Parathyroid adenoma (tissue), 2 donors: ENCODE results near the gene PGM5.

ENCODE experiments used
- H2AFZ ChIP-seq: fragments of 300-600 bp; sonication (generic); one replicate; pipeline ENCODE4 v1.7.0; 2017; ENCODE audit warnings: antibody characterized with exemption, mild to moderate bottlenecking
- H3K27ac ChIP-seq: fragments of 300-600 bp; sonication (generic); one replicate; pipeline ENCODE4 v1.7.0; 2017
- H3K27me3 ChIP-seq: fragments of 300-600 bp; sonication (generic); one replicate; pipeline ENCODE4 v1.7.0; 2017; ENCODE audit warnings: low read length; ENCODE audit not compliant: control insufficient read depth, insufficient read depth
- H3K36me3 ChIP-seq: fragments of 300-600 bp; sonication (generic); one replicate; pipeline ENCODE4 v1.7.0; 2017; ENCODE audit warnings: low read length; ENCODE audit not compliant: control insufficient read depth, insufficient read depth
- H3K4me1 ChIP-seq: fragments of 300-600 bp; sonication (generic); one replicate; pipeline ENCODE4 v1.7.0; 2017; ENCODE audit warnings: control low read depth
- H3K4me2 ChIP-seq: fragments of 300-600 bp; sonication (generic); one replicate; pipeline ENCODE4 v1.7.0; 2017; ENCODE audit warnings: low read length
- H3K4me3 ChIP-seq: fragments of 300-600 bp; sonication (generic); one replicate; pipeline ENCODE4 v1.7.0; 2017; ENCODE audit warnings: low read depth, low read length
- H3K79me2 ChIP-seq: fragments of 300-600 bp; sonication (generic); one replicate; pipeline ENCODE4 v1.7.0; 2017; ENCODE audit warnings: control low read depth
- H3K9ac ChIP-seq: fragments of 300-600 bp; sonication (generic); one replicate; pipeline ENCODE4 v1.7.0; 2017; ENCODE audit warnings: mild to moderate bottlenecking
- H3K9me3 ChIP-seq: fragments of 300-600 bp; sonication (generic); one replicate; pipeline ENCODE4 v1.7.0; 2017; ENCODE audit warnings: low read length; ENCODE audit not compliant: control insufficient read depth
- TF ChIP-seq, protein P1 (sequence below): fragments of 300-600 bp; sonication (generic); IDR thresholded peaks from one replicate; pipeline ENCODE4 v1.7.0; 2017; ENCODE audit warnings: antibody characterized with exemption, mild to moderate bottlenecking
- donor health status: primary hyperparathyroidism.

The PGM5 gene

DNA sequence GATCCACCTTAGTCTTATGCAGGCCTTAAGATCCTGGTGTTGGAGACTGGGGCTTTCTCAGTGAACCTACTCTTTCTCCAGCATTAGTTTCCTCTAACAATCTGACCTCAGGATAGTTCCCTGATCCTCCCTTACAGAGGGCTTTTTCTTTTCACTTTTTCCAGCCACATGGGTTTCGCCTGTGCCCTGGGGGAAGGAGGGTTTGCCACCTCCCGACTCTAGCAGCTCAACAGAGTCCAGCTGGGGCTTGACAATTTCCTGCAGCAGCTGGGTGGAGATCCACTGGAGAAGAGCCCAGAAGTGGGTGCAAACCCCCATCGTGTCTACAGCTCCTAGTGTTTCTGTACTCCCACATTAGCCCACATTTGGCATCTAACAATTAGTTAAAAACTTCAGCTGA lies 191.8 kb downstream of the PGM5 start:
- TF ChIP-seq, protein P1, sequence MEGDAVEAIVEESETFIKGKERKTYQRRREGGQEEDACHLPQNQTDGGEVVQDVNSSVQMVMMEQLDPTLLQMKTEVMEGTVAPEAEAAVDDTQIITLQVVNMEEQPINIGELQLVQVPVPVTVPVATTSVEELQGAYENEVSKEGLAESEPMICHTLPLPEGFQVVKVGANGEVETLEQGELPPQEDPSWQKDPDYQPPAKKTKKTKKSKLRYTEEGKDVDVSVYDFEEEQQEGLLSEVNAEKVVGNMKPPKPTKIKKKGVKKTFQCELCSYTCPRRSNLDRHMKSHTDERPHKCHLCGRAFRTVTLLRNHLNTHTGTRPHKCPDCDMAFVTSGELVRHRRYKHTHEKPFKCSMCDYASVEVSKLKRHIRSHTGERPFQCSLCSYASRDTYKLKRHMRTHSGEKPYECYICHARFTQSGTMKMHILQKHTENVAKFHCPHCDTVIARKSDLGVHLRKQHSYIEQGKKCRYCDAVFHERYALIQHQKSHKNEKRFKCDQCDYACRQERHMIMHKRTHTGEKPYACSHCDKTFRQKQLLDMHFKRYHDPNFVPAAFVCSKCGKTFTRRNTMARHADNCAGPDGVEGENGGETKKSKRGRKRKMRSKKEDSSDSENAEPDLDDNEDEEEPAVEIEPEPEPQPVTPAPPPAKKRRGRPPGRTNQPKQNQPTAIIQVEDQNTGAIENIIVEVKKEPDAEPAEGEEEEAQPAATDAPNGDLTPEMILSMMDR: no peak
- H3K36me3 ChIP-seq: no peaks in the 10 kb centered on the region
- no peak overlapping the region for H3K4me3 ChIP-seq
- H3K4me2 ChIP-seq: no peak overlapping the region
- H2AFZ ChIP-seq: no peak overlapping the region
- no peaks in the 10 kb centered on the region for H3K4me1 ChIP-seq
- H3K27me3 ChIP-seq: no peaks in the 10 kb centered on the region
- H3K27ac ChIP-seq: no peak overlapping the region
- H3K9me3 ChIP-seq: no peaks in the 10 kb centered on the region
- no peaks in the 10 kb centered on the region for H3K79me2 ChIP-seq
- no peak overlapping the region for H3K9ac ChIP-seq

DNA sequence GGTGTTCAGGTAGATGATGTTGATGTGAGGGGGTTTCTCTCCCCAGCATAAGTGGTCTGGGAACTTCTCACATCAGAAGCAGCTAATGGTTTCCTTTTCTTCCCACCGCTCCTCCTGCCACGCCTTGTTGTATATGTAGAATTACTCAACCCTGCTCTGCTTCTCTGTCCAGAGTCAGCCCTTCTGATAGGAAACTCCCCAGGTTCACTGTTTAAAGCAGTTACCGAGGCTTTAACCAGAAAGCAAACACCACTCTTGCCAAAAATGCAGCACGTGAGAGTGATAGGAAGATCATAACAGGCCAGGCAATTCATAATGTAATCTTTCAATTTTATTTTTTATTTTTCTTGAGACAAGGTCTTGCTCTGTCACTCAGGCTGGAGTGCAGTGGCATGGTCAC lies 194.8 kb downstream of the PGM5 start:
- Histone ChIP-seq H3K4me3 (no peak overlapping the region), H3K4me2 (no peak overlapping the region), H2AFZ (no peak overlapping the region), H3K27ac (no peak overlapping the region), H3K4me1 (no peaks in the 10 kb centered on the region), H3K27me3 (no peaks in the 10 kb centered on the region), H3K36me3 (no peaks in the 10 kb centered on the region), H3K9ac (no peak overlapping the region), H3K9me3 (no peaks in the 10 kb centered on the region), H3K79me2 (no peaks in the 10 kb centered on the region)
- TF ChIP-seq, protein P1: no peak

DNA sequence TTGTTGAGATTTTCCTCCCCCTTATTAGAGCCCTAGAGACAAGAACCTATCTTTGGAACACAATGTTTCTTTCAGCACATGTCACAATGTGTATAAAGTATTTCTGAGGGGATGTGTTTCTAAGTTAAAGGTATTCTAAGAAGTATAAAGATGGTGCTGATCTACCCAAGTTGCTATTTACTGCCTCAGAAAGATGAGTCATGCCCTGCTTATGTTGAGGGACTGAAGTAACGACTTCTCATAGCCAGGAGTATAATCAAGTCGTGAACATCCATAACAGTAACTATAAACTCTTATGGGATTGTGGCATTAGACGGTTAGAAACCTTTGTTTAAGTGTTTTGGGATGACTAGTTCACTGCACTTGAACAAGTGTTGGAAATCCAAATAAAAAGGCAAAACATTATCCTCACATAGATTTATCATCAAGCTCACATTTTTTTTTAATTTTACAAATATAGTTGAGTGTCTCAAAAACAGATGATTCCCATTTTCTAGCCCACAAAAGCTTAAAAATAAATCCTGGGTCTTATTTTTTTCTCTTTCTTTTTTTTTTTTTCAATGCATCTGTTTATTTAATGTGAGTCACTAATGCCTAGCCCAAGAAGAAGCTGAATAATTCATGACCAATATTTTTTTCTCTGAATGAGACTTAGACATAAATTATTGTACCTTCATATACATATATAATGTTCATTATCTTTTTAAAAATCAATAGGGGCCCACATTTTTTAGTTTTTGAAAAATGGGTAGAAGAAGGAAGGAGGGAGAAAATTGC lies 196.5 kb downstream of the PGM5 start:
- Histone ChIP-seq H3K27me3 (no peaks in the 10 kb centered on the region), H3K36me3 (no peaks in the 10 kb centered on the region), H3K4me2 (no peak overlapping the region), H3K4me1 (no peaks in the 10 kb centered on the region), H3K27ac (no peak overlapping the region), H3K9me3 (no peaks in the 10 kb centered on the region), H2AFZ (no peak overlapping the region), H3K79me2 (no peaks in the 10 kb centered on the region), H3K9ac (no peak overlapping the region), H3K4me3 (no peak overlapping the region)
- TF ChIP-seq, protein P1: no peak

DNA sequence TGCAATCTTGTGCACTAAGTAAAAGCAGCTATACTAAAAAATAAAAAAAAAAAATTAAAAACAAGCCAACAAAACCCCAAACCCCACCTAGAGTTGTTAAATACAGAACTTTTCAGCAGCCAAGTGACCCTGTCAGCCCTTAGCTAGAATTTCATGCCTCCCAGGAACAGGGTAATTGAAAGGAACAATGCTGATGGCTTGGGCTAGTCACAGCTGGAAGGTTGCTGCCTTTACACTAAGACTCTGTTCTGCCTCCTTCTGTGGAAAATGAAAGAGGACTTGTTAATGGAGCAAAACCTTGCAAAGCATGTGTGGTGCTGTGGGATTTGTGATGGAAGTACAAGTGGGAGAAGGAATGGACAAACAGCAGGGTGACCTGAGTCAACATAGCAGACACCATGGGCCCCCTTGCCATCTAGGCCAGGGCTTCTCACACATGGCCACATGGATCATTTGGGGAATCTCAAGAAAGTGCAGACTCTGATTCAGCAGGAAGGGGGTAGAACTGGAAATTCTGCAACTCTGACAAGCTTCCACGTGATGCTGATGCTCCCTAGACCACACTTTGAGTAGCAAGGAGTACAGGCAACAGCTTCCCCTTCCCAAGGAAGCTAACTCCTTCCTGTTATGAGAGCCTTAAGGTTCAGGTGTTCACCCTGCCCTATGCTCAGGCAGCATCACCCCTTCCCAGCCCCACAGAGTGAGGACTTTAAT lies 199.2 kb downstream of the PGM5 start:
- H3K36me3 ChIP-seq: no peaks in the 10 kb centered on the region
- H3K4me2 ChIP-seq: no peak overlapping the region
- H3K27ac ChIP-seq: no peak overlapping the region
- no peaks in the 10 kb centered on the region for H3K4me1 ChIP-seq
- TF ChIP-seq, protein P1: no peak
- H3K27me3 ChIP-seq: no peaks in the 10 kb centered on the region
- H3K9ac ChIP-seq: no peak overlapping the region
- H3K79me2 ChIP-seq: no peaks in the 10 kb centered on the region
- H3K4me3 ChIP-seq: no peak overlapping the region
- H3K9me3 ChIP-seq: no peaks in the 10 kb centered on the region
- no peak overlapping the region for H2AFZ ChIP-seq
